ENCODE measurements around the gene PDE3B.

GRCh38 chr11:14812757-14813156 is 169.2 kb downstream of the PDE3B start:
- no peak for TF ChIP-seq EZH2 (IDR thresholded peaks at IDR 0.05; ENCODE audit: low read length)
- TF ChIP-seq CTCF (optimal IDR thresholded peaks at IDR 0.05 in 1 of 3, IDR thresholded peaks at IDR 0.05 in 1 of 3, conservative IDR thresholded peaks at IDR 0.05 in 1 of 3; ENCODE audit: extremely low read depth in 1 of 3, insufficient read depth in 2 of 3, low read length in 3 of 3), result no peak

All from keratinocyte (primary cell).